Kidney epithelial cell (primary cell): Measurements from ENCODE around the gene SLC7A9. TPM values are rescaled to one million over a fixed set of nuclear protein-coding genes. Genes with fewer than 3 reads are reported as not detected.
"Not testable (repeated sequence)": the region's sequence is repeated elsewhere in the genome, so short reads cannot be mapped to it uniquely, and the experiment has no call there.

Source experiments
- DNase-seq: peaks from one replicate; pipeline ENCODE4 v3.0.0-alpha.2; 2010; ENCODE audit warnings: low read depth
- H3K27me3 ChIP-seq: 2 replicates; pipeline ENCODE4 v1.6.0; 2011; ENCODE audit warnings: low read length; ENCODE audit not compliant: control insufficient read depth, insufficient read depth
- H3K36me3 ChIP-seq: 2 replicates; pipeline ENCODE4 v1.5.1; 2011; ENCODE audit warnings: low read length; ENCODE audit not compliant: control insufficient read depth, insufficient read depth
- H3K4me3 ChIP-seq: 2 replicates; pipeline ENCODE4 v1.5.1; 2011; ENCODE audit warnings: low read depth, mild to moderate bottlenecking, control low read depth, low read length
- total RNA-seq: library from RNA; depleted of rRNA; stranded (reverse); fragments of >200 nt; gene quantifications from 2 replicates; pipeline ENCODE4 v1.2.3, GENCODE V29; 2015
- TF ChIP-seq, protein P1 (sequence below): IDR thresholded peaks from 2 replicates; pipeline ENCODE4 v1.5.1; 2011; ENCODE audit warnings: mild to moderate bottlenecking, moderate library complexity, low read length, control low read depth, inconsistent platforms; ENCODE audit not compliant: insufficient read depth, poor library complexity, severe bottlenecking

Gene SLC7A9
- total RNA-seq, 1 donor from 2014 or later: not detected

GRCh38 chr19:32852216-32852615 lies 17.4 kb downstream of the SLC7A9 start:
- TF ChIP-seq, protein P1, sequence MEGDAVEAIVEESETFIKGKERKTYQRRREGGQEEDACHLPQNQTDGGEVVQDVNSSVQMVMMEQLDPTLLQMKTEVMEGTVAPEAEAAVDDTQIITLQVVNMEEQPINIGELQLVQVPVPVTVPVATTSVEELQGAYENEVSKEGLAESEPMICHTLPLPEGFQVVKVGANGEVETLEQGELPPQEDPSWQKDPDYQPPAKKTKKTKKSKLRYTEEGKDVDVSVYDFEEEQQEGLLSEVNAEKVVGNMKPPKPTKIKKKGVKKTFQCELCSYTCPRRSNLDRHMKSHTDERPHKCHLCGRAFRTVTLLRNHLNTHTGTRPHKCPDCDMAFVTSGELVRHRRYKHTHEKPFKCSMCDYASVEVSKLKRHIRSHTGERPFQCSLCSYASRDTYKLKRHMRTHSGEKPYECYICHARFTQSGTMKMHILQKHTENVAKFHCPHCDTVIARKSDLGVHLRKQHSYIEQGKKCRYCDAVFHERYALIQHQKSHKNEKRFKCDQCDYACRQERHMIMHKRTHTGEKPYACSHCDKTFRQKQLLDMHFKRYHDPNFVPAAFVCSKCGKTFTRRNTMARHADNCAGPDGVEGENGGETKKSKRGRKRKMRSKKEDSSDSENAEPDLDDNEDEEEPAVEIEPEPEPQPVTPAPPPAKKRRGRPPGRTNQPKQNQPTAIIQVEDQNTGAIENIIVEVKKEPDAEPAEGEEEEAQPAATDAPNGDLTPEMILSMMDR: no peak
- no peak overlapping the region for H3K4me3 ChIP-seq
- H3K36me3 ChIP-seq: no peaks in the 10 kb centered on the region
- no peak for DNase-seq
- no peaks in the 10 kb centered on the region for H3K27me3 ChIP-seq

- DNase-seq, H3K27me3 ChIP-seq, H3K4me3 ChIP-seq, H3K36me3 ChIP-seq: not testable (repeated sequence)
Measured at GRCh38 chr19:32848035-32848434, 21.5 kb downstream of the SLC7A9 start.

GRCh38 chr19:32843716-32844245 lies 25.8 kb downstream of the SLC7A9 start:
- TF ChIP-seq, protein P1: no peak
- no peak for DNase-seq

DNA sequence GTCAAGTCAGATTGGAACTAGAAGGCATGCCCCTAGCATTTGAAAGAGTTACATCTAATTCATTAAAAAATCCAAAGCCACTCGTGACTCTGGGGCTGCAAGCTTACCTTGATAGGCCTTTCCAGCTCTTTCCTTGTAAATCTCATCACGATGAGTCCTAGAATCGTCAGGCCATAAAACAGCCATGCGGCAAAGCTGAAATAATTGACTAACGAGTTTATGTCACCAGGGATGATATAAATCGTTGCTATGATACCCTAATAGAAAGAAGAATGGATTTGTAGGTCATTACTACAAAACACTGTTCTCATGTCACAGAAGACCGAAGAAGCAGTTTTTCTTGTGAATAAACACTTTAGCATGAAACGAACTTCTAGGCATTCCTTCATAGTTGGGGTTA lies 27.5 kb downstream of the SLC7A9 start:
- TF ChIP-seq, protein P1: no peak
- H3K36me3 ChIP-seq: no peaks in the 10 kb centered on the region
- no peaks in the 10 kb centered on the region for H3K27me3 ChIP-seq
- DNase-seq: no peak
- H3K4me3 ChIP-seq: no peak overlapping the region

More at GRCh38 chr19:32843716-32844245, 25.8 kb downstream of the SLC7A9 start:
- Histone ChIP-seq H3K4me3 (no peak overlapping the region), H3K27me3 (no peaks in the 10 kb centered on the region), H3K36me3 (no peaks in the 10 kb centered on the region)

- Histone ChIP-seq H3K36me3 (no peaks in the 10 kb centered on the region), H3K27me3 (no peaks in the 10 kb centered on the region), H3K4me3 (no peak overlapping the region)
- DNase-seq: no peak
- TF ChIP-seq, protein P1: no peak
Measured at GRCh38 chr19:32837531-32837930, 32.0 kb downstream of the SLC7A9 start.

GRCh38 chr19:32833388-32833787 lies 36.2 kb downstream of the SLC7A9 start:
- H3K27me3 ChIP-seq, DNase-seq, H3K4me3 ChIP-seq, H3K36me3 ChIP-seq: not testable (repeated sequence)

DNA sequence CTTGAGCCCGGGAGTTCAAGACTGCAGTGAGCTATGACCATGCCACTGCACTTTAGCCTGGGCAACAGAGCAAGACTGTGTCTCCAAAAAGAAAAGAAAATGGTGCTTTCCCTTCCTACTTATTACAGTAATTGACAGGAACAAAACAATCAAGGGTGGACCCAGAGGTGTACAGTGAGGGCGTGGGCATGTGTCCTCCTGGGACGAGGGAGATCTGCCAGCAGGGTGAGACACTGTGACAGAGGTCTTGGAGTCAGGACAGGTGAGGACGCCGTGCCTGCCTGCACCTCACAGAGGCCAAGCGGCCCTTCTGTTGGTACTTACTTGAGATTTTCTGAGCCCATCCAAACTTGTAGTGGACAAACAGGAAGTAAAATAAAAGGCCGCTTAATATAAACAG lies 36.7 kb downstream of the SLC7A9 start:
- H3K36me3 ChIP-seq, H3K27me3 ChIP-seq, DNase-seq, H3K4me3 ChIP-seq: not testable (repeated sequence)

- DNase-seq, H3K36me3 ChIP-seq, H3K4me3 ChIP-seq, H3K27me3 ChIP-seq: not testable (repeated sequence)
Measured at GRCh38 chr19:32832094-32832493, 37.5 kb downstream of the SLC7A9 start.
